HepG2 (cell line): ENCODE results near the gene TREML4. TPM values are rescaled to one million over a fixed set of nuclear protein-coding genes. Genes with fewer than 3 reads are reported as not detected.

Source experiments
- ATAC-seq: fragments of 200-7000 bp; cut with Tn5 transposase; 3 replicates; pipeline ENCODE4 v1.9.1; 2020; ENCODE audit warnings: mild to moderate bottlenecking, moderate library complexity
- BruUV-seq: library from RNA; stranded (reverse); fragments of 400-500 nt; replicated peaks from 2 replicates; lab custom pipeline; 2021; lab: Mats Ljungman, UMichigan
- CTCF ChIA-PET: fragments of 300-600 bp; formaldehyde crosslinking; extraction: SDS; loops from one replicate; lab custom pipeline; 2021; ENCODE audit warnings: low total read pairs, inconsistent platforms, low intra/inter-chr PET ratio; lab: Yijun Ruan, JAX
- POLR2A ChIA-PET: fragments of 350-600 bp; sonication (Branson Sonifier 250); formaldehyde crosslinking; loops from one replicate; lab custom pipeline; 2020; ENCODE audit warnings: antibody characterized with exemption, inconsistent platforms; lab: Yijun Ruan, JAX
- DNase-seq: peaks from one replicate; pipeline ENCODE4 v3.0.0-alpha.2; 2015; ENCODE audit warnings: low spot score
- FAIRE-seq: peaks from 3 replicates; lab custom pipeline; 2011; peaks lifted over from hg19 to GRCh38; lab: Jason Lieb, UNC
- H2AFZ ChIP-seq: one replicate; pipeline ENCODE4 v1.6.1; 2011; ENCODE audit warnings: low read length, inconsistent platforms
- H3K27ac ChIP-seq: fragments of 300-600 bp; 3 replicates; pipeline ENCODE4 v1.8.0; 2011; ENCODE audit warnings: mixed run types, mild to moderate bottlenecking, mixed read lengths, low read length, inconsistent platforms; ENCODE audit not compliant: insufficient read depth; ENCODE audit errors: extremely low read length
- H3K27me3 ChIP-seq, 2 experiments: fragments of 200-600 bp in 1 of 2; 2 replicates in 1 of 2; 3 replicates in 1 of 2; pipeline versions ENCODE4 v1.6.0 to v1.8.0; 2011; ENCODE audit warnings: low read length in 2 of 2, mild to moderate bottlenecking in 2 of 2, moderate library complexity in 2 of 2, inconsistent platforms in 1 of 2; ENCODE audit not compliant: insufficient read depth in 2 of 2, control insufficient read depth in 1 of 2
- H3K36me3 ChIP-seq, 2 experiments: fragments of 200-600 bp in 1 of 2; replicated peaks in 1 of 2; 2 replicates in 1 of 2; 3 replicates in 1 of 2; pipeline versions ENCODE4 v1.5.1 to v1.8.0; 2011; ENCODE audit warnings: low read length in 2 of 2, inconsistent platforms in 1 of 2; ENCODE audit not compliant: insufficient read depth in 2 of 2, control insufficient read depth in 1 of 2
- H3K4me1 ChIP-seq: 2 replicates; pipeline ENCODE4 v1.5.1; 2012; ENCODE audit warnings: low read length, inconsistent platforms; ENCODE audit not compliant: insufficient read depth
- H3K4me2 ChIP-seq: 2 replicates; pipeline ENCODE4 v1.6.0; 2011; ENCODE audit warnings: low read depth, low read length, inconsistent platforms
- H3K4me3 ChIP-seq, 3 experiments: fragments of 200-600 bp in 1 of 3; sonication (generic), shearing (Covaris generic) in 1 of 3; replicated peaks in 1 of 3; 2 replicates each; pipeline ENCODE4 v1.5.1; 2011 to 2016; ENCODE audit warnings: low read length in 3 of 3, inconsistent platforms in 2 of 3, low read depth in 2 of 3, mild to moderate bottlenecking in 2 of 3, control low read depth in 1 of 3, mixed read lengths in 1 of 3; ENCODE audit not compliant: insufficient read depth in 1 of 3
- H3K79me2 ChIP-seq: one replicate; pipeline ENCODE4 v1.6.1; 2011; ENCODE audit warnings: low read length, inconsistent platforms; ENCODE audit not compliant: insufficient read depth
- H3K9ac ChIP-seq: 2 replicates; pipeline ENCODE4 v1.6.0; 2011; ENCODE audit warnings: mild to moderate bottlenecking, low read depth, low read length, inconsistent platforms; ENCODE audit not compliant: insufficient read depth
- H3K9me3 ChIP-seq: 2 replicates; pipeline ENCODE4 v1.5.1; 2012; ENCODE audit warnings: mild to moderate bottlenecking, low read length
- H4K20me1 ChIP-seq: 2 replicates; pipeline ENCODE4 v1.6.0; 2011; ENCODE audit warnings: inconsistent platforms, mild to moderate bottlenecking, low read length, moderate library complexity; ENCODE audit not compliant: insufficient read depth
- BHLHE40 ChIP-seq: IDR thresholded peaks from 2 replicates; pipeline ENCODE4 v1.6.1; 2011; ENCODE audit warnings: low read length, improper control_type of control experiment
- CHD2 ChIP-seq: IDR thresholded peaks from 2 replicates; pipeline ENCODE4 v1.6.1; 2011; ENCODE audit warnings: low read depth, low read length, improper control_type of control experiment
- GTF3A ChIP-seq: sonication (generic); formaldehyde crosslinking; conservative IDR thresholded peaks from 2 replicates; pipeline ENCODE4 v1.4.0; 2020; ENCODE audit warnings: mild to moderate bottlenecking, missing genetic modification reagents
- KLF16 ChIP-seq, 2 experiments: sonication (generic) in 1 of 2; formaldehyde crosslinking in 1 of 2; IDR thresholded peaks; 2 replicates each; pipeline versions ENCODE4 v1.6.1 to v1.8.0; 2016 to 2023; ENCODE audit warnings: missing genetic modification reagents in 2 of 2, missing compliant biosample characterization in 1 of 2
- MIER3 ChIP-seq: IDR thresholded peaks from 2 replicates; pipeline ENCODE4 v1.6.1; 2016; ENCODE audit warnings: missing compliant biosample characterization, borderline replicate concordance
- MXI1 ChIP-seq: IDR thresholded peaks from 3 replicates; pipeline ENCODE4 v1.6.1; 2012; ENCODE audit warnings: low read depth, low read length, inconsistent platforms, borderline replicate concordance
- MYC ChIP-seq: sonication (generic); formaldehyde crosslinking; IDR thresholded peaks from 2 replicates; pipeline ENCODE4 v1.9.0; 2021; ENCODE audit warnings: missing genetic modification reagents, borderline replicate concordance
- MYNN ChIP-seq: sonication (generic); formaldehyde crosslinking; IDR thresholded peaks from 2 replicates; pipeline ENCODE4 v1.4.0; 2020; ENCODE audit warnings: mild to moderate bottlenecking, low read depth, missing genetic modification reagents
- NFE2 ChIP-seq: sonication (generic); formaldehyde crosslinking; IDR thresholded peaks from 2 replicates; pipeline ENCODE4 v1.4.0; 2020; ENCODE audit warnings: missing genetic modification reagents
- NPAS2 ChIP-seq: sonication (generic); formaldehyde crosslinking; IDR thresholded peaks from 2 replicates; pipeline ENCODE4 v1.8.0; 2022; ENCODE audit warnings: mild to moderate bottlenecking, missing genetic modification reagents, borderline replicate concordance
- U2AF2 ChIP-seq: fragments of 200-400 bp; formaldehyde crosslinking; IDR thresholded peaks from 2 replicates; pipeline ENCODE4 v1.6.1; 2017; ENCODE audit warnings: low read depth, mild to moderate bottlenecking, low read length
- ZNF75D ChIP-seq: sonication (generic); formaldehyde crosslinking; IDR thresholded peaks from 2 replicates; pipeline ENCODE4 v1.8.1; 2023; ENCODE audit warnings: missing genetic modification reagents, mild to moderate bottlenecking, borderline replicate concordance
- ZZZ3 ChIP-seq: sonication (generic); formaldehyde crosslinking; IDR thresholded peaks from 2 replicates; pipeline ENCODE4 v1.4.0; 2020; ENCODE audit warnings: missing genetic modification reagents, mild to moderate bottlenecking, borderline replicate concordance
- WGBS: methylation state at CpG from one replicate; pipeline ENCODE4 v1.1.6; 2017; ENCODE audit warnings: low lambda C conversion rate; 5-methylcytosine and 5-hydroxymethylcytosine counted together
- in situ Hi-C: cut with HindIII; loops from 2 replicates; pipeline ENCODE4 v1.10.0; 2017; ENCODE audit warnings: low pct_unique_long_range_greater_than_20kb; ENCODE audit not compliant: extremely low pct_ligation_motif_present
- intact Hi-C: fragments of 100-400 bp; cut with micrococcal nuclease; formaldehyde crosslinking; loops from one replicate; pipeline ENCODE4 v1.10.0; 2022; ENCODE audit not compliant: unreplicated experiment
- polyA plus RNA-seq, 8 experiments: library from polyadenylated mRNA; depleted of rRNA in 3 of 8; stranded (reverse) in 7 of 8; unstranded in 1 of 8; fragments of >200 nt; fragmentation: Illumina TruSeq in 4 of 8; extraction: Trizol in 4 of 8; gene quantifications; 2 replicates each; pipeline versions ENCODE4 v1.2.1 to v1.2.3, GENCODE V29; 2011 to 2016; ENCODE audit warnings: low read depth in 4 of 8, missing spikeins in 1 of 8, mixed read lengths in 1 of 8; ENCODE audit not compliant: insufficient read depth in 1 of 8
- total RNA-seq, 5 experiments: library from RNA; depleted of rRNA; stranded (reverse); fragments of >200 nt; fragmentation: Illumina TruSeq; extraction: Trizol; gene quantifications; 2 replicates each; pipeline ENCODE4 v1.2.3, GENCODE V29; 2016; ENCODE audit warnings: low read depth in 1 of 5
- TF ChIP-seq, protein P1 (sequence below), 2 experiments: IDR thresholded peaks; 2 replicates each; pipeline ENCODE4 v1.6.1; 2011 to 2012; ENCODE audit warnings: low read length in 2 of 2, borderline replicate concordance in 1 of 2, low read depth in 1 of 2, mild to moderate bottlenecking in 1 of 2, moderate library complexity in 1 of 2
- TF ChIP-seq, protein P2 (sequence below): sonication (generic); formaldehyde crosslinking; IDR thresholded peaks from 2 replicates; pipeline ENCODE4 v1.5.0; 2020; ENCODE audit warnings: mild to moderate bottlenecking, low read depth, missing genetic modification reagents, borderline replicate concordance

The TREML4 gene
- total and polyA plus RNA-seq, 2 of the 13 experiments (the other 11 are each of a cell fraction or from before 2014, with no cell fraction given): not detected

DNA sequence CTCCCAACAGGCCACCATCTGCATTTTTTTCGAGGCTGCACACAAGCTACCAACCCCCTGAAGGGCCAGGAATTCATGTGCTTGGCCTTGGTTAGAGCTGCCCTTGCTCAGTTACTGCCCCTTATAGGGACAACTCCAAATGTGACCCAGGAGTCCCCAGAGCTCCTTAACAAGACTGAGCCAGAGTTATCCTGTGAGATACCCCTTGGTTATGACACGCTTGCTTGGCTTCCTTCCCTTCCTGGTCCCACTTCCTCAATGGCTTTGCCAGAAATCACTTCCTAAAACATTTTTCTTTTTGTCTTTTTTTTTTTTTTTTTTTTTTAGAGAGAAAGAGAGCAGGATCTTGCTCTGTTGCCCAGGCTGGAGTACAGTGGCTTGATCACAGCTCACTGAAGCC lies 49.5 kb downstream of the TREML4 start:
- Histone ChIP-seq H3K27ac (no peak overlapping the region), H3K27me3 (peaks cover 3 to 45% of the 10 kb centered on the region in 2 experiments; a peak in 4 of 5 replicates), H3K9me3 (no peaks in the 10 kb centered on the region), H4K20me1 (no peaks in the 10 kb centered on the region), H3K4me1 (no peaks in the 10 kb centered on the region), H3K79me2 (no peaks in the 10 kb centered on the region), H3K36me3 (no peaks in the 10 kb centered on the region), H2AFZ (no peak overlapping the region), H3K4me2 (no peak overlapping the region), H3K9ac (no peak overlapping the region), H3K4me3 (no peak overlapping the region)
- no peak for TF ChIP-seq MYC
- no peak for TF ChIP-seq MXI1
- TF ChIP-seq CHD2: no peak
- TF ChIP-seq BHLHE40: no peak
- no peak for TF ChIP-seq U2AF2
- no peak for TF ChIP-seq NFE2 (CRISPR knock-in tag)
- FAIRE-seq (no peak), DNase-seq (no peak), ATAC-seq (no peak)
- ChIA-PET CTCF (no interaction called here), POLR2A (no interaction called here)
- 5% methylated on average over 2 of the region's 2 CpGs for WGBS
- in situ Hi-C loops (no loop called here), intact Hi-C loops (no loop called here)
- BruUV-seq: no TSS peak

DNA sequence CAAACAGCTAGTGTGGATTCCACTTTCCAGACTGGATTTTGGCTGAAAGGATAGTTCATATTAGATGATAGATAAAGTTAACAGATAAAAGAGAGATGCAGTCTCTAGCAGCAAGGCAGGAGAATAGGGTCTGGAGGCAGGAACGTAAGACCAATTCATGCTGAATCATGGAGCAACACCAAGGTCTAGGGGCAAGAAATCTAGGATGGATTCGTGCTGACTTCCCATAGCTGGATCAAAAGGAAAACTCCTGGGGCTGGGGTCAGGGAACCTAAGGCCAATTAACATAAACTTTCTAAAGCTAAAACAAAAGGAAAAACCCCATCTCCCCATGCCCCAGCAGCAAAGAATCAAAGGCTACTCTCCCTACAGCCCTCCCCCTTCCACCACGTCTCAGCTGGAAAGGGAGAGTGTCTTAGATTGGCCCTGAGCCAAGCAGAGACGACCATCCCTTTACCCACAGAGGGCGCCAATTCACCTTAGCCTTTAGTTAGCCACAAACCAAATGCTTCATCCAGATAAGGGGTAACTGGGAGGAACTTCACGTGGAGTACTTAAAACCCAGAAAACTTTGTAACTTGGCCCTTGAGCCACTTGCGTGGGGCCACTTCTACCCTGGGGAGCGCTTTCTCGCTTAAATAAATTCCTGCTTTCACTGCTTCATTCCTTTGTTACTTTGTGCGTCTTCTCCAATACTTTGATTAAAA lies 50.7 kb downstream of the TREML4 start:
- intact Hi-C loops: no loop called here
- Histone ChIP-seq H3K9me3 (no peaks in the 10 kb centered on the region), H3K27me3 (peaks cover 3 to 41% of the 10 kb centered on the region in 2 experiments; a peak in 4 of 5 replicates), H2AFZ (no peak overlapping the region), H3K4me1 (no peaks in the 10 kb centered on the region), H3K79me2 (no peaks in the 10 kb centered on the region), H4K20me1 (no peaks in the 10 kb centered on the region), H3K4me3 (no peak overlapping the region), H3K27ac (no peak overlapping the region), H3K36me3 (no peaks in the 10 kb centered on the region), H3K4me2 (no peak overlapping the region), H3K9ac (no peak overlapping the region)
- ATAC-seq: peak; percentile 89
- WGBS: 20% methylated on average over 10 of the region's 10 CpGs
- BruUV-seq: no TSS peak
- FAIRE-seq: peak; percentile 97
- ChIA-PET POLR2A (no interaction called here), CTCF (interaction anchor here (1.3 to 1.7 kb wide), 2 partner anchors 40 to 403 kb away, joined by 3 to 5 read pairs; no protein-coding TSS in a partner anchor)
- in situ Hi-C loops: no loop called here
- DNase-seq: peak; percentile 74
- TF ChIP-seq ZNF75D: no peak
- no peak for TF ChIP-seq ZZZ3 (CRISPR knock-in tag)
- no peak for TF ChIP-seq MYNN (CRISPR knock-in tag)
- TF ChIP-seq, protein P1, sequence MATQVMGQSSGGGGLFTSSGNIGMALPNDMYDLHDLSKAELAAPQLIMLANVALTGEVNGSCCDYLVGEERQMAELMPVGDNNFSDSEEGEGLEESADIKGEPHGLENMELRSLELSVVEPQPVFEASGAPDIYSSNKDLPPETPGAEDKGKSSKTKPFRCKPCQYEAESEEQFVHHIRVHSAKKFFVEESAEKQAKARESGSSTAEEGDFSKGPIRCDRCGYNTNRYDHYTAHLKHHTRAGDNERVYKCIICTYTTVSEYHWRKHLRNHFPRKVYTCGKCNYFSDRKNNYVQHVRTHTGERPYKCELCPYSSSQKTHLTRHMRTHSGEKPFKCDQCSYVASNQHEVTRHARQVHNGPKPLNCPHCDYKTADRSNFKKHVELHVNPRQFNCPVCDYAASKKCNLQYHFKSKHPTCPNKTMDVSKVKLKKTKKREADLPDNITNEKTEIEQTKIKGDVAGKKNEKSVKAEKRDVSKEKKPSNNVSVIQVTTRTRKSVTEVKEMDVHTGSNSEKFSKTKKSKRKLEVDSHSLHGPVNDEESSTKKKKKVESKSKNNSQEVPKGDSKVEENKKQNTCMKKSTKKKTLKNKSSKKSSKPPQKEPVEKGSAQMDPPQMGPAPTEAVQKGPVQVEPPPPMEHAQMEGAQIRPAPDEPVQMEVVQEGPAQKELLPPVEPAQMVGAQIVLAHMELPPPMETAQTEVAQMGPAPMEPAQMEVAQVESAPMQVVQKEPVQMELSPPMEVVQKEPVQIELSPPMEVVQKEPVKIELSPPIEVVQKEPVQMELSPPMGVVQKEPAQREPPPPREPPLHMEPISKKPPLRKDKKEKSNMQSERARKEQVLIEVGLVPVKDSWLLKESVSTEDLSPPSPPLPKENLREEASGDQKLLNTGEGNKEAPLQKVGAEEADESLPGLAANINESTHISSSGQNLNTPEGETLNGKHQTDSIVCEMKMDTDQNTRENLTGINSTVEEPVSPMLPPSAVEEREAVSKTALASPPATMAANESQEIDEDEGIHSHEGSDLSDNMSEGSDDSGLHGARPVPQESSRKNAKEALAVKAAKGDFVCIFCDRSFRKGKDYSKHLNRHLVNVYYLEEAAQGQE (IDR thresholded peaks at IDR 0.05; ENCODE audit: borderline replicate concordance in 1 of 2, low read depth in 1 of 2, low read length in 2 of 2): no peak
- 0 out of 4 replicates have a peak, but pooled peaks of 1 of the 2 experiments have one; percentile 38 for TF ChIP-seq KLF16 (CRISPR knock-in tag; IDR thresholded peaks at IDR 0.05)
- TF ChIP-seq MIER3 (CRISPR knock-in tag): 0 out of 2 replicates have a peak, but pooled peaks have one; percentile 37
- TF ChIP-seq, protein P2, sequence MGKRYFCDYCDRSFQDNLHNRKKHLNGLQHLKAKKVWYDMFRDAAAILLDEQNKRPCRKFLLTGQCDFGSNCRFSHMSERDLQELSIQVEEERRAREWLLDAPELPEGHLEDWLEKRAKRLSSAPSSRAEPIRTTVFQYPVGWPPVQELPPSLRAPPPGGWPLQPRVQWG: no peak
- TF ChIP-seq NPAS2 (CRISPR knock-in tag): no peak
- no peak for TF ChIP-seq GTF3A (CRISPR knock-in tag)
